Subcutaneous abdominal adipose tissue (tissue), 5 donors: Measurements from ENCODE around the gene SYTL2.
"Not testable (repeated sequence)": the region's sequence is repeated elsewhere in the genome, so short reads cannot be mapped to it uniquely, and the experiment has no call there.

ENCODE experiments used
- H3K27ac ChIP-seq: one replicate; pipeline ENCODE4 v1.7.0; 2013; ENCODE audit warnings: low read depth, mild to moderate bottlenecking, inconsistent platforms, low read length, moderate library complexity
- H3K27me3 ChIP-seq, 5 donors: one replicate each; pipeline ENCODE4 v1.7.0; 2013; ENCODE audit warnings: low read length in 5 of 5, inconsistent platforms in 1 of 5; ENCODE audit not compliant: control insufficient read depth in 5 of 5, insufficient read depth in 4 of 5
- H3K36me3 ChIP-seq, 5 donors: one replicate each; pipeline ENCODE4 v1.7.0; 2013; ENCODE audit warnings: low read length in 5 of 5; ENCODE audit not compliant: control insufficient read depth in 5 of 5, insufficient read depth in 5 of 5
- H3K4me1 ChIP-seq, 5 donors: one replicate each; pipeline ENCODE4 v1.7.0; 2013; ENCODE audit warnings: low read length in 5 of 5, mild to moderate bottlenecking in 3 of 5, moderate library complexity in 1 of 5; ENCODE audit not compliant: control insufficient read depth in 5 of 5, insufficient read depth in 5 of 5
- H3K4me3 ChIP-seq, 5 donors: one replicate each; pipeline ENCODE4 v1.7.0; 2013; ENCODE audit warnings: low read length in 5 of 5, low read depth in 1 of 5
- H3K9ac ChIP-seq, 5 donors: one replicate each; pipeline ENCODE4 v1.7.0; 2013; ENCODE audit warnings: low read length in 5 of 5, mild to moderate bottlenecking in 4 of 5, moderate library complexity in 3 of 5
- H3K9me3 ChIP-seq, 5 donors: one replicate each; pipeline ENCODE4 v1.7.0; 2013; ENCODE audit warnings: low read length in 5 of 5; ENCODE audit not compliant: control insufficient read depth in 5 of 5
- donor health status: healthy.
- donor health status: healthy.
- donor health status: healthy.
- donor health status: healthy.
- donor health status: healthy.

The SYTL2 gene

DNA sequence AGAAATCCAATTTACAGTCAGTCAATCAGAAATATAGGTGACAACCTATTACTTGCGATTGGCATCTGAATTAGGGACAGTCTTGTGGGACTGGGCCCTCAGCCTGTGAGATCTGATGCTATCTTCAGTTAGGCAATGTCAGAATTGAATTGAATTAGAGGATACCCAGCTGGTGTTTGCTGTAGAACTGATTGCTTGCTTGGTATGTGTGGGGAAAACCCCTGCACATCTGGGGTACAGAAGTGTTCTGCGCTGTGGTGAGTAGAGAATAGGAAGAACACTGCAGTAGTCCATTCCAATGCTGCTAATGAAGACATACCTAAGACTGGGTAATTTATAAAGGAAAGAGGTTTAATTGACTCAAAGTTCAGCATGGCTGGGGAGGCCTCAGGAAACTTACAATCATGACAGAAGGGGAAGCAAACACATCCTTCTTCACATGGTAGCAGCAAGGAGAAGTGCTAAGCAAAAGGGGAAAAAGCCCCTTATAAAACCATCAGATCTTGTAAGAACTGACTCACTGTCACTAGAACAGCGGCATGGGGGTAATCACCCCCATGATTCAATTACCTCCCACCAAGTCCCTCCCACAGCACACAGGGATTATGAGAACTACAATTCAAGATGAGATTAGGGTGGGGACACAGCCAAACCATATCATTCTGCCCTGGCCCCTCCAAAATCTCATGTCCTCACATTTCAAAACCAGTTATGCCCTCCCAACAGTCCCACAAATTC is 30.0 kb downstream of the SYTL2 start:
- not testable (repeated sequence) for H3K27me3 ChIP-seq, H3K9me3 ChIP-seq, H3K4me3 ChIP-seq, H3K27ac ChIP-seq, H3K36me3 ChIP-seq, H3K4me1 ChIP-seq, H3K9ac ChIP-seq

- peaks cover 0 to 7% (median 0%) of the 10 kb centered on the region in 5 donors for H3K9me3 ChIP-seq
- H3K27me3 ChIP-seq: no peaks in the 10 kb centered on the region
- H3K9ac ChIP-seq: no peak overlapping the region
- H3K27ac ChIP-seq: no peak overlapping the region
- H3K4me3 ChIP-seq: no peak overlapping the region
- H3K36me3 ChIP-seq: no peaks in the 10 kb centered on the region
- no peaks in the 10 kb centered on the region for H3K4me1 ChIP-seq
Measured at GRCh38 chr11:85779956-85780640, 30.8 kb downstream of the SYTL2 start.

GRCh38 chr11:85777603-85777972 is 33.4 kb downstream of the SYTL2 start:
- not testable (repeated sequence) for H3K9me3 ChIP-seq, H3K27me3 ChIP-seq, H3K36me3 ChIP-seq, H3K4me3 ChIP-seq, H3K4me1 ChIP-seq, H3K27ac ChIP-seq, H3K9ac ChIP-seq

DNA sequence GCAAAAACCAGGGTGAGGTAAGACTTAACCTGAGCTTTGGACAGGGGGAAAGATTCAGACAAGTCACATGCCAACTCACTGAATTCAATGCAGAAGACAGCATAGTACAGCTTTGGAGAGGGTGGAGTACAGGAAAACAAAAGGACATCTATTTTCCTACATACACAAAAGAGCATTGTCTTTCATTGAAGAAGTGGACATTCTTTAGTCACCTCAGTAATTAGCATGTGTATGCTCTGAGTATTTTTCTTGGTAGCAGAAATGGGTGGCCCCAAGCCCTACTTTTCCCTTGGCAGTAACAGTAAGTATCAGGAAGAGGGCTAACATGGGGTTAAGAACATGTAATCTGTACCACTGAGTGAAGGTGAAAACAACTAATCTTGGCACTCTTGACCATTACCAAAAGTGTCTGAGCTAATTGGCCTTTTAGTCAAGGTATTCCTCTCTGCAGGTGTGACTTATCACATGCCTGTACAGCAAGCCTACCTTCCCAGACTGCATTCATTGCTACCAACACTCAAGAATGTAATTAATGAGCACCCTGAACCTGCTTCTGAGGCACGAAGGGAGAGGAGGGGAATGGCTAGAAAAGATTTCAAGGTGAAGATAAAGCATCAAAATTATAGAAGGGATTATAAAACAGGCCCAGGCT is 33.9 kb downstream of the SYTL2 start:
- Histone ChIP-seq H3K27me3 (no peaks in the 10 kb centered on the region), H3K4me1 (no peaks in the 10 kb centered on the region), H3K9me3 (peaks cover 0 to 1% (median 0%) of the 10 kb centered on the region in 5 donors), H3K36me3 (no peaks in the 10 kb centered on the region), H3K4me3 (no peak overlapping the region), H3K9ac (no peak overlapping the region), H3K27ac (no peak overlapping the region)

DNA sequence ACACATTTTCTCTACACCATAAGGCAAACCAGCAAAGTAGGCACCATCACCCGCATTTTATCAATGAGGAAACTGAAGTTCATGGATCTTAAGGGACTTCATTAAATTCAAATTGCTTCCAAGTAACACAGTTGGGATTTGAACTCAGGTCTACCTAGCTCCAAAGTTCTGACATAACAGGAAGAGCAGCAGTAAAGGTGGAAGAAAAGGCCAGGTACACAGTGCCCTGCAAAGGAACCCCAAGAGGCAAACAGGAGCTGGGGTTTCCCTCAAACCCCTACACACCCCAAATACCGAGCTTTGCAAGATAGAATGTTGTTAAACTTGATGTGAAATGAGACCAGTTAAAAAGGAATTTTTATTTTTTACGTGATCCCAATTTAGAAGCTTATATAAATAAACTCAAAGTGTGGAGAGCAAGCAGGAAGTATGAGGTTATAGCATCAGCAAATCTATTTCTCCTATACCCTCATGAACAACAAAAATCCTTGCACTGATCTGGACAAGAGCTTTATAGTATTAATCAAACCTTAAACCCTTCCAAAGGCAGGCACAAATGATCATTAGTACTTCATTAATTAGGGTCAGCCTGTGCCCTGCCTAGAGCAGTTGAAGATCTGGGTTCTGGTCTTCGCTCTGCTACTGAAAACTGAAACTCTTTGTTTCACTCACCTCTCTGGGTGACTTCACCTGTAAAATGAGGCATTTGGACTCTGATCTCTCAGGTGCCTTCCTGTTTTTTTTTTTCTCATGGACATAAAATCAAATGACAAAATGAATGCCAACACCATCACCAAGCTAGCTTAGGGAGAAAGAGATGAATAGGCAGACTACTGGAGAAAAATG is 36.5 kb downstream of the SYTL2 start:
- no peaks in the 10 kb centered on the region for H3K27me3 ChIP-seq
- H3K9ac ChIP-seq: no peak overlapping the region
- H3K4me1 ChIP-seq: no peaks in the 10 kb centered on the region
- no peak overlapping the region for H3K27ac ChIP-seq
- no peaks in the 10 kb centered on the region for H3K36me3 ChIP-seq
- H3K9me3 ChIP-seq: peaks cover 0 to 8% (median 5%) of the 10 kb centered on the region in 5 donors
- no peak overlapping the region for H3K4me3 ChIP-seq

DNA sequence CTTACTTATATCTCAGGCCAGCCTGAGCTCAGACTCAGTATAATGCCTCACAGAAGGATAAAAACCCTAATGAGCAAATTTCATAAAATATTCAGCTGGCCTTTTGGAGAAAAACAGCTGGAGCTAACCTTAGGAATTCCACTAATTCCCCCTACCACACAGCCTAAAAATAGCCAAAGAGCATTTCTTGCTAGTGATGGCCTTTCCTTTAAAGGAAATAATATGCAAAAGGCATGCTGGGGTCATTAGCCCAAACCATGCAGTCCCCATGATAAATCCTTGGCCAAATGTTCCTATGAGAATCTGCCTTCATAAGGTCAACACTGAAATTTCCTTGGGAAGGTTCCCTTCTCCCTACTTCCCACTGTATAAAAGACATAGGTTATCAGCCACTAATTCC is 38.2 kb downstream of the SYTL2 start:
- Histone ChIP-seq H3K27me3 (no peaks in the 10 kb centered on the region), H3K36me3 (no peaks in the 10 kb centered on the region), H3K4me3 (no peak overlapping the region), H3K9me3 (peaks cover 0 to 11% (median 5%) of the 10 kb centered on the region in 5 donors), H3K27ac (no peak overlapping the region), H3K9ac (no peak overlapping the region), H3K4me1 (no peaks in the 10 kb centered on the region)

DNA sequence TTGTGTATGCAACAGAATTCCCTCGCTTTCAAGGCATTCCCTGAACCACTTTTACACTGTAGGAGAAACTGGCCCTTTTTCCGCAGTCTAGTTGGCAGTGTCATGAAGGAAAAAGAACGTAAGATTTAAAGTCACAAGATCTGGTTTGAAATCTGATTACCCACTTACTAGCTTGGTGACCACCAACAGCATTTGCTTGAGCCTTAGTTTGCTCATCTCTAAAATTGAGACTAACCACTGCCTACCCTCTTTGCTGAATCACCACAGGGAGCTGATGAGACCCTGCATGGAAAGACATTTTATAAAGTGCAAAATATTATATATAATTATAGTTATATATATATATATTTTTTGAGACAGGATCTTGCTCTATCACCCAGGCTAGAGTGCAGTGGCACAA is 39.4 kb downstream of the SYTL2 start:
- no peak overlapping the region for H3K27ac ChIP-seq
- H3K4me1 ChIP-seq: no peaks in the 10 kb centered on the region

GRCh38 chr11:85769771-85770170 is 41.2 kb downstream of the SYTL2 start:
- H3K9me3 ChIP-seq: peaks cover 0 to 11% (median 5%) of the 10 kb centered on the region in 5 donors
- no peaks in the 10 kb centered on the region for H3K4me1 ChIP-seq
- H3K36me3 ChIP-seq: no peaks in the 10 kb centered on the region
- H3K27me3 ChIP-seq: no peaks in the 10 kb centered on the region
- no peak overlapping the region for H3K9ac ChIP-seq
- no peak overlapping the region for H3K27ac ChIP-seq
- no peak overlapping the region for H3K4me3 ChIP-seq

More for the DNA sequence above, 39.4 kb downstream of the SYTL2 start:
- H3K9me3 ChIP-seq: peaks cover 0 to 11% (median 5%) of the 10 kb centered on the region in 5 donors
- no peak overlapping the region for H3K4me3 ChIP-seq
- H3K36me3 ChIP-seq: no peaks in the 10 kb centered on the region
- no peaks in the 10 kb centered on the region for H3K27me3 ChIP-seq
- H3K9ac ChIP-seq: no peak overlapping the region

DNA sequence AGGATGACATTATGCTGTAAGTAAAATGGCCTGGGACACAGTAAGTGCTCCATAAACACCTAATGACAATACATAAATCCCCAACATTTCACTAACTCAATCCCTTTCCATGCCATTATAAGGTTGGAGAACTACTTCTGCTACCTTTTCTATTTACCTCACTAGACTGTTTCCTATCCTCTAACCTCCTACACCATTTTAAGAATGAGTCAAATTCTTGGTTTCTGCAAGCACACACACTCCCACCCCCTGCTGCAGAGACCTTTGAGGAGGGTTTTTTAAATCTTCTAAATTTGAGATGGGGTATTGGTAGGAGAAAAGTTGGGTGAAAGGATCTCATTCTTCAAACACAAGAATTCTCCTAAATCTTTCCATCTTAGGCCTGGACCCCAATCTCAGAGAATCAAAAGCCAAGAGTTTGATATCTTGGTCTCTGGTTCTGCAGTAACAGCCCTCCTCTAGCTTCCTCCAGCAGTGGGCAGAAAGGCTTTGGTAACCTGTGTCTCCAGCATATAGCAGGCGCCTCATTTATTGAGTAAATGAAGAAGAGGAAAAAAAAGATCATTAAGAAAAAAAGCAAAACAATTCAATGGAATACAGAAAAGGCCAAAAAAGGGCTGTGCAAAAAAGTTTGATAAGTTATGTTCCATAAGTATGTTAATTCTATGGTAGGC is 42.3 kb downstream of the SYTL2 start:
- H3K36me3 ChIP-seq: no peaks in the 10 kb centered on the region
- peaks cover 0 to 11% (median 5%) of the 10 kb centered on the region in 5 donors for H3K9me3 ChIP-seq
- H3K27ac ChIP-seq: no peak overlapping the region
- H3K4me3 ChIP-seq: no peak overlapping the region
- no peaks in the 10 kb centered on the region for H3K27me3 ChIP-seq
- no peak overlapping the region for H3K9ac ChIP-seq
- H3K4me1 ChIP-seq: no peaks in the 10 kb centered on the region
